Activated CD4-positive, alpha-beta T cell treated with anti-CD3 and anti-CD28 coated beads, Interleukin-2, amount 10 ng/mL, durations not matched to agents 7 days and 5 days (primary cell): ENCODE data around the gene IQCE. TPM values are rescaled to one million over a fixed set of nuclear protein-coding genes. Genes with fewer than 3 reads are reported as not detected.

Experiments used
- CTCF ChIA-PET: fragments of 350-600 bp; sonication (Branson Sonifier 250); formaldehyde crosslinking; loops from one replicate; lab custom pipeline; 2021; ENCODE audit warnings: antibody characterized with exemption; lab: Charles Lee
- POLR2A ChIA-PET: fragments of 350-600 bp; sonication (Branson Sonifier 250); formaldehyde crosslinking; loops from one replicate; lab custom pipeline; 2021; ENCODE audit warnings: antibody characterized with exemption; lab: Charles Lee
- DNase-seq: peaks from one replicate; pipeline ENCODE4 v3.0.0-alpha.2; 2020
- H3K27ac Mint-ChIP-seq: one replicate; pipeline ENCODE4 v1.8.0; 2021; ENCODE audit warnings: mild to moderate bottlenecking, moderate library complexity, mixed read lengths
- H3K27me3 Mint-ChIP-seq: one replicate; pipeline ENCODE4 v1.8.0; 2021; ENCODE audit warnings: mixed read lengths
- H3K36me3 Mint-ChIP-seq: one replicate; pipeline ENCODE4 v1.8.0; 2021; ENCODE audit warnings: low read depth, mixed read lengths
- H3K4me1 Mint-ChIP-seq: one replicate; pipeline ENCODE4 v1.8.0; 2021; ENCODE audit warnings: mixed read lengths
- H3K4me3 Mint-ChIP-seq: one replicate; pipeline ENCODE4 v1.8.0; 2021; ENCODE audit warnings: mild to moderate bottlenecking, moderate library complexity, mixed read lengths
- H3K9me3 Mint-ChIP-seq: one replicate; pipeline ENCODE4 v1.8.0; 2021; ENCODE audit warnings: mixed read lengths
- total RNA-seq, 2 experiments: library from RNA; stranded (reverse); gene quantifications; one replicate each; pipeline ENCODE4 v1.2.3, GENCODE V29; 2021

Gene IQCE, protein sequence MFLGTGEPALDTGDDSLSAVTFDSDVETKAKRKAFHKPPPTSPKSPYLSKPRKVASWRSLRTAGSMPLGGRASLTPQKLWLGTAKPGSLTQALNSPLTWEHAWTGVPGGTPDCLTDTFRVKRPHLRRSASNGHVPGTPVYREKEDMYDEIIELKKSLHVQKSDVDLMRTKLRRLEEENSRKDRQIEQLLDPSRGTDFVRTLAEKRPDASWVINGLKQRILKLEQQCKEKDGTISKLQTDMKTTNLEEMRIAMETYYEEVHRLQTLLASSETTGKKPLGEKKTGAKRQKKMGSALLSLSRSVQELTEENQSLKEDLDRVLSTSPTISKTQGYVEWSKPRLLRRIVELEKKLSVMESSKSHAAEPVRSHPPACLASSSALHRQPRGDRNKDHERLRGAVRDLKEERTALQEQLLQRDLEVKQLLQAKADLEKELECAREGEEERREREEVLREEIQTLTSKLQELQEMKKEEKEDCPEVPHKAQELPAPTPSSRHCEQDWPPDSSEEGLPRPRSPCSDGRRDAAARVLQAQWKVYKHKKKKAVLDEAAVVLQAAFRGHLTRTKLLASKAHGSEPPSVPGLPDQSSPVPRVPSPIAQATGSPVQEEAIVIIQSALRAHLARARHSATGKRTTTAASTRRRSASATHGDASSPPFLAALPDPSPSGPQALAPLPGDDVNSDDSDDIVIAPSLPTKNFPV
- 10 to 100 TPM; 13.8 to 15.5 TPM for total RNA-seq

DNA sequence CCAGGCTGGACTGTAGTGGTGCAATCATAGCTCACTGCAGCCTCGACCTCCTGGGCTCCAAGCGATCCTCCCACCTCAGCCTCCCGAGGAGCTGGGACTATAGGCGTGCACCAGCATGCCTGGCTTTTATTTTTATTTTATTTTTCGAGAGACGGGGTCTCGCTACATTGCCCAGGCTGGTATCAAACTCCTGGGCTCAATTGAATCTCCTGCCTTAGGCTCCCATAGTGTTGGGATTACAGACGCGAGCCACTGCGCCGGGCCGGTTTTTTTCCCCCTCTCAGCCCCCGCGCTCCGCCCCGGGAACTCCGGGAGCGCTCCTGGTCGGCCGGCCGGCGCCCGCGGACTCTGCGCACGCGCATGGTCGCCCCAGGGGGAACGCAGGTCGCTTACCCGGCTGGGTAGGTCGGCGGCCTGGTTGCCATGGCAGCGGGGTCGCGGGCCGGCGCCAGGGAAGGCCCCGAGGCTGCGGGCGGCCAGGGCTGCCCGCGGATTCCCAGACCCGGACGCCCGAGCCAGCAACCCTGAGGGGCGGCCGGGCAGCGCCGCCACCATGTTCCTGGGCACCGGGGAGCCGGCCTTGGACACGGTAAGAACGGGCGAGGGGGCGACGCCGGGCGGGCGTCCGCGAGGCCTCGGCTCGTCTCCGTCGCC, at the start of gene IQCE:
Gene IQCE (plus strand): TSS at position 351 of the 654 bp plus-strand sequence. CDS start 203 bp downstream, at position 554.
- Mint-ChIP-seq H3K36me3 (peaks cover 6% of the 10 kb centered on the region), H3K4me1 (peaks cover 42% of the 10 kb centered on the region), H3K4me3 (peak within 1 kb of the TSS; percentile 77), H3K27ac (peak within 1 kb of the TSS; percentile 80), H3K9me3 (no peaks in the 10 kb centered on the region), H3K27me3 (no peaks in the 10 kb centered on the region)
- POLR2A ChIA-PET, result no interaction called here
- CTCF ChIA-PET, result interaction anchor here (1.2 kb wide), 1 partner anchor 151 kb away, joined by 3 read pairs; no protein-coding TSS in a partner anchor
- peak; percentile 90 for DNase-seq

DNA sequence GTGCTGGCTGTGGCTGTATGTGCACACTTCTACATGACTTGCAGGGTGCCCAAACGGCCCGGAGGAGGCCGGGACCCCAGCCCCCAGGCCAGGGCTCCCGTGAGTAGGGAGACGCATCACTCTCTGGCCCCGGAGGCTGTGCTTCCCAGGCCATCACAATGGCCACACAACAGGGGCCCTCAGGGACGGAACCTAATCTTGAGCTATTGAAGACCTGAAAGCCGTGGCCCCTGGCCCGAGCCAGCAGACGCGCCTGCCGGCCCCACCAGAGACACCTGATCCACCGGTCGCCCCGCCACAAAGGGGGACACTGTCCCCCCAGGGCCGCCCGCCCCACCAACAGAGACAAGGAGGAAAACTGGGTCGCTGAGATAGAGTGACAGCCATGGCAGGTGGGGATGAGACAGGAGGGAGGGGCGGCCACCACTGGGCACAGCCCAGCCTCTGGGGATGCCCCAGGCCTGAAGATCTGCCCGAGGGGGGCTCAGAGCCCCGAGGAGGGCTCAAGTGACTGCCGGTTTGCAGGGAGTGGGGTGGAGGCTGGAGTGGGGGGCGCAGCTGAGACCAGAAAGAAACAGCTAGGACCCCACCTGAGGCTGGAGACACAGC, 49.4 kb upstream of the IQCE start:
- H3K4me3 Mint-ChIP-seq, result peak overlapping the region; percentile 60
- H3K36me3 Mint-ChIP-seq, result no peaks in the 10 kb centered on the region
- DNase-seq, result no peak
- peaks cover 57% of the 10 kb centered on the region for H3K4me1 Mint-ChIP-seq
- POLR2A ChIA-PET, result no interaction called here
- H3K27me3 Mint-ChIP-seq, result no peaks in the 10 kb centered on the region
- peak overlapping the region; percentile 92 for H3K27ac Mint-ChIP-seq
- no peaks in the 10 kb centered on the region for H3K9me3 Mint-ChIP-seq
- CTCF ChIA-PET, result interaction anchor here (1.2 to 2.8 kb wide), 5 partner anchors 8 to 201 kb away, joined by 3 to 8 read pairs (median 6); no protein-coding TSS in a partner anchor

DNA sequence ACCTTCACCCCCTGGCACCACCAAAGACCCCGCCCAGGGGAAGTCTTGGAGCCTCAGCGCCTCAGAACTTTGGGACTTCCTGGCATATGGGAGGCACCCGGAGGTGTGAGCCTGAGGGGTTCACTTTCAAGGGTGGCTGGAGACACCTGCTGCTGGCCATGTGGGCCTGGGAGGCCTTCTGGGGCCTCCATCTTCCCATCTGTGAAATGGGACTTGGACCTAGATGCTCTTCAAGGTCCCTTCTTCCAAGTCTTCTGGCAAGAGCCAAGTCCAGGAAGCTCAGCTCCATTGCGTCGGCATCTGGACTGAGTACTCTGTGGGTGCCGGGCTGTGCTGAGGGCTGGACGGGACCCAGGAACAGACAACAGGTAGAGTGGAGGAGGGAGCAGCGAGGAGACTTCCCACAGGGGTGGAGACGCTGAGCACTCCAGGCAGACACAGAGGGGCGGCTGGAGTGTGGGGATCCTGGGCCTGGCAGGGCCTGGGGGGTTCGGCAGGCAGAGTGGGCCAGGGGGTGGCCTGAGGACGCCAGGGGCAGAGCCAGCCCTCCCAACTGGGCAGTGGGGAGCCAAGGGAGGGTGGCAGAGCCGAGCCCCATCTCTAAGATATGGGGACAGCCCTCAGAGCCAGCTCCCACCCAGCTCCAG, 48.5 kb upstream of the IQCE start:
- H3K27me3 Mint-ChIP-seq, result no peaks in the 10 kb centered on the region
- peaks cover 57% of the 10 kb centered on the region for H3K4me1 Mint-ChIP-seq
- no peak for DNase-seq
- peak overlapping the region; percentile 95 for H3K27ac Mint-ChIP-seq
- peak overlapping the region; percentile 66 for H3K4me3 Mint-ChIP-seq
- no peaks in the 10 kb centered on the region for H3K36me3 Mint-ChIP-seq
- H3K9me3 Mint-ChIP-seq, result no peaks in the 10 kb centered on the region
- CTCF ChIA-PET, result interaction anchor here (1.2 to 2.8 kb wide), 4 partner anchors 8 to 42 kb away, joined by 3 to 8 read pairs (median 6); no protein-coding TSS in a partner anchor
- POLR2A ChIA-PET, result no interaction called here

DNA sequence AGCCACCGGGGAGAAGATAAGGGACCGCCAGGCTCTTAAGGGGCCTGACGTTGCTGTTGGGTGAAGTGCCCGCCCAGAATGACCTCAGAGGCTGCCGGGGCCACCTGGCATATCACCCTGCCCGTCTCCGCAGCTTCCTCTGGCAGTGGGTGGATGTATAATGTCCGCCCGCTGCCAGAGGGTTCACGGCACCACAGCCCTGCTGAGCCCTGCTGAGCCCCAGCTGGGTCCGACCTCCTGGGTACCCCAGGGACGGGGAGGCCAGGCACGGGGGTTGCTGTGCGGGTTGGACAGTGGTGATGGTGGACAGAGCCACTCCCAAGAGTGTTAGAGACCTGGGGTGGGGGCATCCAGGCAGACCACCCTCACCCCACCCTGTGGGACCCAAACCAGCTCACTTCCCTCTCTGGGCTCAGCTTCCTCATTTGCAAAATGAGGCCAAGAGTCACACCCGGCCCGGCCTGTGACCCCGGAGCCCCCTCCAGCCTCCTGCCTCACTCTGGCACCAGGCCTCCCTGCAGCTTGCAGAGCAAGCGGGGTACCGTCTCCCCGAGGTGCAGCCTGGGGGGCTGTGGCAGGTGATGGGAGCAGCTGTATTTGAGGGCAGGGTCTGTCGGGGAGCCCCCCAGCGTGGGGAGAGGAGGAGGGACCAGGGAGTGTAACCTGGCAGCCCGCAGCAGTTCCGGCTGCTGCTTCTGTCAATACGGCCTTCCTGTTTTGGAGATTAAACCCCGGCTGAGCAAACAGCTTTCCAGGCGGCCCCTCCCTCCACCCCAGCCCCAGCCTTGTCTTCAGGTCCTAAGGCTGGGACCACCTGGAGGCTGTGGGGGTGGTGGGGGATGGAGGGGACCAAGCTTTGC, 47.6 kb upstream of the IQCE start:
- ChIA-PET CTCF (interaction anchor here (0.7 to 2.8 kb wide), 6 partner anchors 9 to 61 kb away, joined by 3 to 8 read pairs (median 3); no protein-coding TSS in a partner anchor), POLR2A (interaction anchor here (1.3 kb wide), 1 partner anchor 9 kb away, joined by 3 read pairs; no protein-coding TSS in a partner anchor)
- H3K36me3 Mint-ChIP-seq, result no peaks in the 10 kb centered on the region
- peaks cover 57% of the 10 kb centered on the region for H3K4me1 Mint-ChIP-seq
- H3K9me3 Mint-ChIP-seq, result no peaks in the 10 kb centered on the region
- H3K27ac Mint-ChIP-seq, result peak overlapping the region; percentile 95
- no peaks in the 10 kb centered on the region for H3K27me3 Mint-ChIP-seq
- DNase-seq, result peak; percentile 62
- peak overlapping the region; percentile 66 for H3K4me3 Mint-ChIP-seq

DNA sequence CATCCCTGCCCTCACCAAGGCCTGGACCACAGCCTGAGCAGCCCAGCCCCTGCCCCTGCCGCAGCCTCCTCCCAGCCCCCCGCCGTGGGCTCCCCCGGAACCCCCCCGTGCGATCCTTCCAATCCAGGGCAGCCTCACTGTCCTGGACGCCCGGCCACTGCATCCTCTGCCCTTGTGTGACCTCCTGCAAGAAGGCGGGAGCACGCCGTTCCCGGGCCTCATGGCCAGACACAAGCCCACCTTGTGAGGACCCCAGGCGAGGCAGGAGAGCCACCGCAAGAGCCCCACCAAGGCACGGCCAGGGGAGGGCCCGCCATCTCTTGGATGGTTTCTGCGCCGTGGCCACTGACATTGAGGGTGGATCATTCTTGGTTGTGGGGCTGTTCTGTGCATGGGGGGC, 47.0 kb upstream of the IQCE start:
- peak overlapping the region; percentile 95 for H3K27ac Mint-ChIP-seq
- CTCF ChIA-PET, result interaction anchor here (0.6 to 2.8 kb wide), 7 partner anchors 10 to 143 kb away, joined by 3 to 8 read pairs (median 3); no protein-coding TSS in a partner anchor
- peaks cover 54% of the 10 kb centered on the region for H3K4me1 Mint-ChIP-seq

DNA sequence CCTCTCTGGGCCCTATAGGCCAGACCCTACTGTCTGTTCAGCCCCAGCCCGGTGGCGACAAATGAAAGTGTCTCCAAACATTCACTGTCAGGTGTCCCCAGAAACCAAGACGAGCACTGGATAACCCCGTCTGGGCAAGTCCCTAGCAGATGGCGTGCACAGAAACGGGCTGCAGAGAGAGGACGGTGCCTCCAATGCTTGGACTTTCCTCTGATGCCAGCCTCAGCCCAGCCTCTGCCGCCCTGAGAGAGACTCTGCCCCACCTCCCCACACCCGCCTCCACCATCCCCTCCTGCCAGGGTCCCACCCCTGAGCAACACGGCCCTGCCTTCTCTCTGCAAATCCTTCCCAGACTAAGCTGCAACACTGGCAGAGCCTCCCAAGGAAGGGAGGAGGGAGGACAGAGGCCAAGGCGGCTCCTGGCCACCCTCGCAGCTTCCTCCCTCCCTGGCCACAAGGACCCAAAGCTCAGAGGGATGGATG, 46.6 kb upstream of the IQCE start:
- ChIA-PET POLR2A (no interaction called here), CTCF (interaction anchor here (0.6 to 2.2 kb wide), 3 partner anchors 16 to 142 kb away, joined by 3 to 7 read pairs (median 3); no protein-coding TSS in a partner anchor)
- H3K36me3 Mint-ChIP-seq, result no peaks in the 10 kb centered on the region
- peak overlapping the region; percentile 66 for H3K4me3 Mint-ChIP-seq
- DNase-seq, result no peak
- H3K4me1 Mint-ChIP-seq, result peaks cover 54% of the 10 kb centered on the region
- H3K9me3 Mint-ChIP-seq, result no peaks in the 10 kb centered on the region
- H3K27ac Mint-ChIP-seq, result peak overlapping the region; percentile 95
- H3K27me3 Mint-ChIP-seq, result no peaks in the 10 kb centered on the region

More for the DNA sequence above, 47.0 kb upstream of the IQCE start:
- POLR2A ChIA-PET, result interaction anchor here (1.3 kb wide), 1 partner anchor 8 kb away, joined by 3 read pairs; no protein-coding TSS in a partner anchor
- no peak for DNase-seq
- no peaks in the 10 kb centered on the region for H3K9me3 Mint-ChIP-seq
- no peaks in the 10 kb centered on the region for H3K36me3 Mint-ChIP-seq
- peak overlapping the region; percentile 66 for H3K4me3 Mint-ChIP-seq
- H3K27me3 Mint-ChIP-seq, result no peaks in the 10 kb centered on the region

DNA sequence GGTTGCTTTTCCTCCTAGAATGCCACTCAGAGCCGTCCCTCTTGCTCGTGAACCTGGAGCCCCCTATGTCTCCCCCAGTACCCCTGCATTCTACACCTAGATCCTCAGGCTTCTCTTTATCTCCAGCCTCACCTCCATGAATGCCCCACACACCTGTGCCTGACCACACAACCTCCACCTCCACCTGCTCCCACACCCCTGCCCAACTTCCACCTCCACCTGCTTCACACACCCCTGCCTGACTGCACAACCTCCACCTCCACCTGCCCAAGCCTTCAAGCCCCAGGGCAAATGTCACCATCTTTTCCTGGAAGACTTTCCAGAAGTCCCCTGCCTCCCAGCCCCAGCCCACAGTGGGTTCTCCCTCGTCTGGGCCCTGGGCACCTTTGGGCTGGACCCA, 46.1 kb upstream of the IQCE start:
- Mint-ChIP-seq H3K36me3 (no peaks in the 10 kb centered on the region), H3K27me3 (no peaks in the 10 kb centered on the region), H3K27ac (peak overlapping the region; percentile 95), H3K4me1 (peaks cover 55% of the 10 kb centered on the region), H3K4me3 (no peak overlapping the region), H3K9me3 (no peaks in the 10 kb centered on the region)
- DNase-seq, result no peak
- ChIA-PET POLR2A (no interaction called here), CTCF (interaction anchor here (0.6 kb wide), 1 partner anchor 142 kb away, joined by 3 read pairs; no protein-coding TSS in a partner anchor)

DNA sequence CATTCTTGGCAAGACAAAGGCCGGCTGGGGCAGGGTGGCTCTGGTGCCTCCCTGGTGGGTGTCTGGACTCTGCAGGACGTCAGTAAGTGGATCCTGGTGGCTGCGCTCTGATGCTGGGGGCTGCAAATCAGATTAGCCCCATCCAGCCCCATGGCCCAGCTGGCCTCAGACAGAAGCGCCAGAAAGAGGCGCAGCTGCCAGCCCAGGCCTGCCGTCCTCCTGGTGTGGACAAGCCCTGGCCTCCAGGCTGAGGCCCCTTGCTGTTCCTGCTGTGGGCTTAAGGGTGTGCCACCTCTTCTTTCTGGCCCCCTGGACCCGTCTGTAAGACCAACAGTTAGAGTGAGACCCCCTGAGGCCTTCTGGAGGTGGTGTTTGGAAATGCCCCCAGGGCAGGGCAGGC, 45.1 kb upstream of the IQCE start:
- DNase-seq, result no peak
- Mint-ChIP-seq H3K4me3 (no peak overlapping the region), H3K4me1 (peaks cover 54% of the 10 kb centered on the region), H3K9me3 (no peaks in the 10 kb centered on the region), H3K27ac (no peak overlapping the region), H3K27me3 (no peaks in the 10 kb centered on the region), H3K36me3 (no peaks in the 10 kb centered on the region)
- CTCF ChIA-PET, result no interaction called here
- POLR2A ChIA-PET, result no interaction called here

DNA sequence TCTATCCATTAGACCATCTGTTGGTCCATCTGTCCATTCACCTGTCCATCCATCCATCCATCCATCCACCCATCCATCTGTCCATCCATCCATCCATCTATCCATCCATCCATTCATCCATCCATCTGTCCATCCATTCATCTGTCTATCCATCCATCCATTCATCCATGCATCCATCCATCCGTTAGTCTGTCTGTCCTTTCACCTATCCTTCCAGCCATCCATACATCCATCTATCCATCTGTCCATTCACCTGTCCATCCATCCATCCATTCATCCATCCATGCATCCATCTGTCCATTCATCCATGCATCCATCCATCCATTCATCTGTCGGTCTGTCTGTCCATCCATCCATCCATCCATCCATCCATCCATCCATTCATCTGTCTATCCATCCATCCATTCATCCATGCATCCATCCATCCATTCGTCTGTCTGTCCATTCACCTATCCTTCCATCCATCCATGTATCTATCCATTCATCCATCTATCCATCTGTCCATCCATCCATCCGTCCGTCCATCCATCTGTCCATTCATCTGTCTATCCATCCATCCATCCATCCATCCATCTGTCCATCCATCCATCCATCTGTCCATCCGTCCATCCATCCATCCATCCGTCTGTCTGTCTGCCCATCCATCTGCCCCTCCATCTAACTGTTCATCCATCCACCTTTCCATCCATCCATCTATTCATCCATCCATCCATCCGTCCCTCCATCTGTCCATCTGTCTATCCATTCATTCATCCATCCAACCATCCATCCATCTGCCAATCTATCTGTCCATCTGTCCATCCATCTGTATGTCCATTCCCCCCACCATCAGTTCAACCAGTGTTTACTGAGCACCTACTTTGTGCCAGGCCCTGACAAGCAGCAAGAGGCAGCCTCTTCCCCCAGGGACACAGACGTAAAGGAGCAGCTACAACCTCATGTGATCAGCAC, 44.0 kb upstream of the IQCE start:
- no peaks in the 10 kb centered on the region for H3K27me3 Mint-ChIP-seq
- H3K9me3 Mint-ChIP-seq, result no peaks in the 10 kb centered on the region
- peaks cover 47% of the 10 kb centered on the region for H3K4me1 Mint-ChIP-seq
- DNase-seq, result no peak
- no peaks in the 10 kb centered on the region for H3K36me3 Mint-ChIP-seq
- H3K27ac Mint-ChIP-seq, result no peak overlapping the region
- CTCF ChIA-PET, result interaction anchor here (0.6 to 1.4 kb wide), 2 partner anchors 204 to 875 kb away, joined by 3 to 5 read pairs; no protein-coding TSS in a partner anchor
- POLR2A ChIA-PET, result no interaction called here
- no peak overlapping the region for H3K4me3 Mint-ChIP-seq
